T-helper 2 cell treated with Interferon-gamma antibody and Interleukin-4, amounts not matched to agents 100 ng/mL and 5 ng/mL, for 36 hours (primary cell): Measurements from ENCODE around the gene DNAH7. TPM values are rescaled to one million over a fixed set of nuclear protein-coding genes. Genes with fewer than 3 reads are reported as not detected.

Experiments
- intact Hi-C: fragments of 100-400 bp; cut with micrococcal nuclease; formaldehyde crosslinking; loops from one replicate; pipeline ENCODE4 v1.15.1; 2023
- total RNA-seq: library from RNA; stranded (reverse); gene quantifications from 2 replicates; pipeline ENCODE4 v1.2.3, GENCODE V29; 2022

DNAH7 gene
- total RNA-seq, 1 donor from 2014 or later = 0.11 TPM

GRCh38 chr2:195864316-195864715 is 204.3 kb downstream of the DNAH7 start:
- intact Hi-C loops = no loop called here

- intact Hi-C loops = no loop called here
Observed at GRCh38 chr2:195863564-195863963, 205.1 kb downstream of the DNAH7 start.

- intact Hi-C loops = no loop called here
Observed at GRCh38 chr2:195863121-195863520, 205.5 kb downstream of the DNAH7 start.

GRCh38 chr2:195861821-195862220 is 206.8 kb downstream of the DNAH7 start:
- intact Hi-C loops = no loop called here

- intact Hi-C loops = no loop called here
Observed at GRCh38 chr2:195859513-195859912, 209.1 kb downstream of the DNAH7 start.

- intact Hi-C loops = no loop called here
Observed at GRCh38 chr2:195857132-195857531, 211.5 kb downstream of the DNAH7 start.

- intact Hi-C loops = no loop called here
Observed at GRCh38 chr2:195850764-195851163, 217.9 kb downstream of the DNAH7 start.

- intact Hi-C loops = no loop called here
Observed at GRCh38 chr2:195848119-195848899, 220.3 kb downstream of the DNAH7 start.

- intact Hi-C loops = no loop called here
Observed at GRCh38 chr2:195842932-195843331, 225.7 kb downstream of the DNAH7 start.

GRCh38 chr2:195838002-195838401 is 230.6 kb downstream of the DNAH7 start:
- intact Hi-C loops = no loop called here

GRCh38 chr2:195836002-195836401 is 232.6 kb downstream of the DNAH7 start:
- intact Hi-C loops = no loop called here

GRCh38 chr2:195834836-195835235 is 233.8 kb downstream of the DNAH7 start:
- intact Hi-C loops = no loop called here

- intact Hi-C loops = no loop called here
Observed at GRCh38 chr2:195830968-195831950, 237.4 kb downstream of the DNAH7 start.

GRCh38 chr2:195824478-195824877 is 244.2 kb downstream of the DNAH7 start:
- intact Hi-C loops = no loop called here

- intact Hi-C loops = no loop called here
Observed at GRCh38 chr2:195823206-195823605, 245.4 kb downstream of the DNAH7 start.

GRCh38 chr2:195821566-195821932 is 247.1 kb downstream of the DNAH7 start:
- intact Hi-C loops = no loop called here

GRCh38 chr2:195820867-195821565 is 247.6 kb downstream of the DNAH7 start:
- intact Hi-C loops = no loop called here

GRCh38 chr2:195820373-195820772 is 248.3 kb downstream of the DNAH7 start:
- intact Hi-C loops = no loop called here

GRCh38 chr2:195819276-195819675 is 249.4 kb downstream of the DNAH7 start:
- intact Hi-C loops = no loop called here

- intact Hi-C loops = no loop called here
Observed at GRCh38 chr2:195818526-195818925, 250.1 kb downstream of the DNAH7 start.

- intact Hi-C loops = no loop called here
Observed at GRCh38 chr2:195818106-195818505, 250.5 kb downstream of the DNAH7 start.

- intact Hi-C loops = no loop called here
Observed at GRCh38 chr2:195815083-195815482, 253.6 kb downstream of the DNAH7 start.
